Central memory CD8-positive, alpha-beta T cell (primary cell): ENCODE results near the gene AIFM2.
"Not testable (repeated sequence)": the region's sequence is repeated elsewhere in the genome, so short reads cannot be mapped to it uniquely, and the experiment has no call there.

Source experiments
- ATAC-seq: fragments of 150-1000 bp; cut with Tn5 transposase; replicated peaks from 2 replicates; pipeline ENCODE4 v1.10.0; 2022; ENCODE audit warnings: mild to moderate bottlenecking, moderate FRiP score, moderate number of reproducible peaks; ENCODE audit not compliant: poor library complexity, severe bottlenecking; ENCODE audit errors: extremely low read depth
- DNase-seq, 2 donors: peaks; one replicate each; pipeline ENCODE4 v3.0.0; 2021; ENCODE audit warnings: low spot score in 2 of 2
- H3K27ac Mint-ChIP-seq: one replicate; pipeline ENCODE4 v1.8.0; 2022; ENCODE audit warnings: low read depth, mild to moderate bottlenecking, moderate library complexity, mixed read lengths
- H3K27me3 Mint-ChIP-seq: one replicate; pipeline ENCODE4 v1.8.0; 2022; ENCODE audit warnings: mixed read lengths
- H3K36me3 Mint-ChIP-seq: one replicate; pipeline ENCODE4 v1.8.0; 2022; ENCODE audit warnings: mild to moderate bottlenecking, moderate library complexity, mixed read lengths; ENCODE audit not compliant: insufficient read depth
- H3K4me1 Mint-ChIP-seq: one replicate; pipeline ENCODE4 v1.8.0; 2022; ENCODE audit warnings: mixed read lengths
- H3K4me3 Mint-ChIP-seq: one replicate; pipeline ENCODE4 v1.8.0; 2022; ENCODE audit warnings: mild to moderate bottlenecking, moderate library complexity, mixed read lengths
- H3K9me3 Mint-ChIP-seq: one replicate; pipeline ENCODE4 v1.8.0; 2022; ENCODE audit warnings: mixed read lengths

Gene AIFM2

GRCh38 chr10:70115948-70116682 lies 16.5 kb downstream of the AIFM2 start:
- no peaks in the 10 kb centered on the region for H3K9me3 Mint-ChIP-seq
- no peaks in the 10 kb centered on the region for H3K27me3 Mint-ChIP-seq
- H3K4me3 Mint-ChIP-seq, result no peak overlapping the region
- H3K4me1 Mint-ChIP-seq, result peaks cover 6% of the 10 kb centered on the region
- ATAC-seq (peak; percentile 36), DNase-seq (peak; percentile 38 to 50)
- peaks cover 12% of the 10 kb centered on the region for H3K36me3 Mint-ChIP-seq
- H3K27ac Mint-ChIP-seq, result no peak overlapping the region

DNA sequence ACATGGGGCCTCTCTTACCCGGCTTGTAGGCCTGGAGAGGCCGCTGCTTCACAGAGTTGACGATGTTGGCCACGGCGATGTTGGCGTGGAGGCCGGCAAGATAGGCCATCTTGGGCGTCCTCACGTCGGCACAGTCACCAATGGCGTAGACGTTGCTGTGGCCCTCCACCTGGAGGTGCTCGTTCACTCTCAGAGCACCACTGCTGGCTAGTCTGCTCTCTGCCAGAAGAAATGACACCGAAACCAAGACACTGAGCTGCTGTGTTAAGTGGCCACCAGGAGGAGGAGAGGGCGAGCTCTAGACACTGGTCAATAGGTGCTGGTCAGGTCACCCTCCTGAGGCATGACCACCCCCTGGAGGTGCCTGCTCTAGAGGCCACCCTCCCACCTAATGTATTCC lies 17.7 kb downstream of the AIFM2 start:
- DNase-seq (no peak), ATAC-seq (no peak)
- Mint-ChIP-seq H3K36me3 (peaks cover 15% of the 10 kb centered on the region), H3K9me3 (no peaks in the 10 kb centered on the region), H3K4me1 (peaks cover 6% of the 10 kb centered on the region), H3K4me3 (no peak overlapping the region), H3K27ac (no peak overlapping the region), H3K27me3 (no peaks in the 10 kb centered on the region)

DNA sequence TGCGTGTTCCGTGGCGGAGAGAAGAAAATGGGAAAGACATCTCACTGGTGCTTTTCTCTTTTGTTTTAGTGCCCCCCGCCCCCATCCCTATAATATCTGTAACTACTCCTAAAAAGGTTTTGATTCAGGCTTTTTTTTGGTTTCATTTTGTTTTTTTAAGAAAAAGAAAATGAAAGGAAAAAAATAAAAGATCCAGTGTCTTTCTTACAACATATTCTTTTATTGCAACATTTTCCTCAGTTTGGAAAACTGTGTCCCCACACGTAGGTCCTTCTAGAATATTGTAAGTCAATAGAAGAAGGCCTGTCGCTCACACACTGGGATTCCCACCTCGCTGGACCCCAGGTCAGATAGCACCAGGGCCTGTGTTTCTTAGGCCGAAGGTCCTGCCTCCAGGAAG lies 20.6 kb downstream of the AIFM2 start:
- Mint-ChIP-seq H3K4me1 (peaks cover 6% of the 10 kb centered on the region), H3K9me3 (no peaks in the 10 kb centered on the region), H3K4me3 (no peak overlapping the region), H3K27me3 (no peaks in the 10 kb centered on the region), H3K36me3 (peaks cover 19% of the 10 kb centered on the region), H3K27ac (no peak overlapping the region)
- DNase-seq (no peak), ATAC-seq (no peak)

DNA sequence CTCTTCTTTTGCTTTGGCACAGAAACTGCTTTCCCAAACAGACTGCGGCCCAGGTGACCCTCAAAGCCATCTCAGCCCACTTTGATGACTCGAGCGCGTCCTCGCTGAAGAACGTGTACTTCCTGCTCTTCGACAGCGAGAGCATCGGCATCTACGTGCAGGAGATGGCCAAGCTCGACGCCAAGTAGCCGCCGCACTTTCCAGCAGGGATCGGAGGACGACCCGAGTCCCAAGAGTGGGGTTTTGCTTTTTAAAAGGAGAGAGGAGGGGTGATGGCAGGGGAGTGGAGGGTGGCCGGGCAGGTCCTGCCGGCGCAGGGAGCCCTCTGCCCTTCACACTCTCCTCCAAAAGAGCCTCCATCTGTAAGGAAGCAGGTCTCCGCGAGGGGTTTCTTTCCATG lies 21.1 kb downstream of the AIFM2 start:
- Mint-ChIP-seq H3K27ac (no peak overlapping the region), H3K36me3 (peaks cover 19% of the 10 kb centered on the region), H3K27me3 (no peaks in the 10 kb centered on the region), H3K4me3 (no peak overlapping the region), H3K4me1 (peaks cover 5% of the 10 kb centered on the region), H3K9me3 (no peaks in the 10 kb centered on the region)
- no peak for ATAC-seq
- DNase-seq, result no peak

GRCh38 chr10:70109064-70109729 lies 23.4 kb downstream of the AIFM2 start:
- H3K36me3 Mint-ChIP-seq, result peaks cover 19% of the 10 kb centered on the region

GRCh38 chr10:70106958-70107791 lies 25.4 kb downstream of the AIFM2 start:
- no peaks in the 10 kb centered on the region for H3K9me3 Mint-ChIP-seq
- no peaks in the 10 kb centered on the region for H3K27me3 Mint-ChIP-seq
- ATAC-seq, result no peak
- peaks cover 25% of the 10 kb centered on the region for H3K36me3 Mint-ChIP-seq
- peaks cover 10% of the 10 kb centered on the region for H3K4me1 Mint-ChIP-seq
- no peak for DNase-seq
- no peak overlapping the region for H3K4me3 Mint-ChIP-seq
- peak overlapping the region; percentile 65 for H3K27ac Mint-ChIP-seq

More at GRCh38 chr10:70109064-70109729, 23.4 kb downstream of the AIFM2 start:
- Mint-ChIP-seq H3K9me3 (no peaks in the 10 kb centered on the region), H3K4me3 (no peak overlapping the region), H3K27ac (peak overlapping the region; percentile 53), H3K4me1 (peaks cover 10% of the 10 kb centered on the region), H3K27me3 (no peaks in the 10 kb centered on the region)
- ATAC-seq (no peak), DNase-seq (no peak)

GRCh38 chr10:70101668-70102067 lies 31.0 kb downstream of the AIFM2 start:
- ATAC-seq (no peak), DNase-seq (no peak)
- no peak overlapping the region for H3K4me3 Mint-ChIP-seq
- H3K27me3 Mint-ChIP-seq, result no peaks in the 10 kb centered on the region
- H3K36me3 Mint-ChIP-seq, result peaks cover 27% of the 10 kb centered on the region
- H3K4me1 Mint-ChIP-seq, result peaks cover 15% of the 10 kb centered on the region
- H3K27ac Mint-ChIP-seq, result no peak overlapping the region
- no peaks in the 10 kb centered on the region for H3K9me3 Mint-ChIP-seq

GRCh38 chr10:70101068-70101562 lies 31.5 kb downstream of the AIFM2 start:
- H3K36me3 Mint-ChIP-seq, result peaks cover 28% of the 10 kb centered on the region
- H3K9me3 Mint-ChIP-seq, H3K27ac Mint-ChIP-seq, DNase-seq, H3K27me3 Mint-ChIP-seq, ATAC-seq, H3K4me3 Mint-ChIP-seq: not testable (repeated sequence)
- peaks cover 21% of the 10 kb centered on the region for H3K4me1 Mint-ChIP-seq

- Mint-ChIP-seq H3K36me3 (peaks cover 30% of the 10 kb centered on the region), H3K27me3 (no peaks in the 10 kb centered on the region)
- ATAC-seq, result no peak
Observed at GRCh38 chr10:70098271-70098670, 34.4 kb downstream of the AIFM2 start.

DNA sequence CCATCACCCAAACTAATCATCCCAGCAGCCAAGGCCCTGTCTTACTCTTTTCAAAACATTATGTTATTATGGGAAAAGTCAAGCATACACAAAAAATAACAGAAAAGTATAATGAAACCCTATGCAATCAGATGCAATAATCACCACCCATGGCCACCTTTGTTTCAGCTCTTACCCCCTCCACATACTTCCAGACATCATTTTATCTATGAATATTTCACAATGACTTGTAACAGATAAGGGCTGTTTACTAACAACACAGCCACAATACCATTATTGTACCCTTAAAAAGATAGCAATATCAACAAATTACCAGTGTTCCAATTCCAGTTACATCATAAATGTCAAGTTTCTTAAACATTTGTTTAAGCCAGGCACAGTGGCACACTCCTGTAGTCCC lies 35.2 kb downstream of the AIFM2 start:
- H3K27ac Mint-ChIP-seq, result no peak overlapping the region
- no peaks in the 10 kb centered on the region for H3K9me3 Mint-ChIP-seq
- no peak overlapping the region for H3K4me3 Mint-ChIP-seq
- ATAC-seq (no peak), DNase-seq (no peak)
- peaks cover 29% of the 10 kb centered on the region for H3K36me3 Mint-ChIP-seq
- H3K4me1 Mint-ChIP-seq, result peaks cover 39% of the 10 kb centered on the region
- no peaks in the 10 kb centered on the region for H3K27me3 Mint-ChIP-seq

More at GRCh38 chr10:70098271-70098670, 34.4 kb downstream of the AIFM2 start:
- DNase-seq, result no peak
- Mint-ChIP-seq H3K4me3 (no peak overlapping the region), H3K27ac (no peak overlapping the region), H3K4me1 (peaks cover 35% of the 10 kb centered on the region), H3K9me3 (no peaks in the 10 kb centered on the region)

DNA sequence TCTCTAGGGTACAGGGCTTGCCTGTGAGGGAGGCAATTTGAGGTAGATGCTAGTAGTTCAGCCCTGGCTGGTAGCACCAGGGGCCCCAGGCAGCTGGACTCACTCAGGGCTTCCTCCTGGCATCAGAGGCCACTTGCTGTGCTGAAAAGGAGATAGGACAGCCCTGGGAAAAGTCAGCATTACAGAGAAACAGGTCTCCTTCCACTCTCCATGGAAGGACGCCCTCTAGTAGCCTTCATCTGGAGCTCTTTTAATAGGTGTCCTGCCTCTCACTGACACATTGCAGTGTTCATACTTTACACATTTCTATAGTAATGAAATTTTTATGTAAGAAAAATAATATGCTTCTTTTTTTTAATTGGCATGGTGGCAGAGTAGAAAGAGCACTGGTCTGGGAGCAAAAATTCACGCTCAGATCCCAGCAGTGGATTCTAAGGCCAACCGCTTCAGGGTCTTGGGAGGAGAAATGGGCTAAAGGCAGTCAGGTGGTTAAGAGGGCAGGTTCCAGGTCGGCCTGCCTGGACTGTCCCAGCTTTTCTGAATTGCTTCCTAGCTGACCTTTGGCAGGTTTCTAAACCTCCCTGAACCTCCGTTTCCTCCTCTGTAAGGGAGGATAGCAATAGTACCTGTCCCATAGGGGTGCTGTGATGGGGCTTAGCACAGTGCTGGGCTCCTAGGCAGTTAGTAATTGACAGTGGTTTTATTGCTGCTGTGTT lies 35.8 kb downstream of the AIFM2 start:
- no peaks in the 10 kb centered on the region for H3K9me3 Mint-ChIP-seq
- no peaks in the 10 kb centered on the region for H3K27me3 Mint-ChIP-seq
- ATAC-seq (no peak), DNase-seq (no peak)
- peaks cover 45% of the 10 kb centered on the region for H3K4me1 Mint-ChIP-seq
- peaks cover 33% of the 10 kb centered on the region for H3K36me3 Mint-ChIP-seq
- H3K27ac Mint-ChIP-seq, result no peak overlapping the region
- no peak overlapping the region for H3K4me3 Mint-ChIP-seq
